Brain pericyte (primary cell): ENCODE data around the gene SUN1.
"Not testable (repeated sequence)": the region's sequence is repeated elsewhere in the genome, so short reads cannot be mapped to it uniquely, and the experiment has no call there.

ENCODE experiments used
- DNase-seq: peaks from one replicate; pipeline ENCODE4 v3.0.0-alpha.2; 2012; ENCODE audit warnings: low read depth, low spot score

Gene SUN1

GRCh38 chr7:835021-835420 lies 2.7 kb downstream of the SUN1 start:
- DNase-seq = no peak

DNA sequence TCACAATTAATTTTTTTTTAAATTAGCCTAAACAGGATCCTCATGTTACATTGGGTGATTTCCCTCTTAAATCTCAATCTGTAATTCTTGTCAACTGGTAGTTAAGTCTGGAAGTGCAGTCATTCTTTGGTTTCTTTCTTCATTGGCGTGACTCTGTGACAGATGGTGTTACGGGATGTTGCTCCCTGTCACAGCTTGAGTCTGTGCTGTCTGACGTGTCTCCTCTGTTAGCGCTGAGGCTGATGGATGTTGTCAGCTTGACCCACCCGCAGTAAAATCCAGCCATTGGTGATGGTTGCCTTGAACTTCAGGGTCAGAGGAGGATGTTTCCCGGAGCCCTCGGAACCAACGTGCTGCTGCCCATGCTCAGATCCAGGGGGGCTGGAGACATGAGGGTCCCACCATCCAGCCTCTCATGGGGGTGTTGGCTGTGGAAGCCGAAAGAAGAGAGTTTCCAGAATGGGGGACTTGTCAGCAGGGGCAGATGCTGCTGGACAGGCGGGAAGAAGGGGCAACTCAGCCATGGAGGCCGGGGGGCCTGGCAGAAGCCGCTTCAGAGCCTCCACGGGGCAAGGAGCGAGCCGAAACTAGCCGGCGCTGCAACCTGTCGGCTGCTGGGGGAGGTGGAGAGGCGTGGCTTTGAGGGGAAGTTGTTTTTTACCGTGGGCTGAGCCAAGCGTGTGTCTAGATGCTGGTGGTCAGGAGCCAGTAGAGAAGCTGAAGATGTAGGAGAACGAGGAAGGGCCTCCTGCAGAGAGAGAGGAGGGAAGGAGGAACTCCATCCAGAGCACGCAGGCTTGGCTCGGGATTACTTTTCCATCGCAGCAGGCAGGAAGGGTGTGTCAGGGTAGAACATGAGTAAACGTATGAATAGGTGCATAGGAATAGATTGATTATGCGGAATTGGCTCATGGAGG lies 3.5 kb downstream of the SUN1 start:
- DNase-seq = no peak

DNA sequence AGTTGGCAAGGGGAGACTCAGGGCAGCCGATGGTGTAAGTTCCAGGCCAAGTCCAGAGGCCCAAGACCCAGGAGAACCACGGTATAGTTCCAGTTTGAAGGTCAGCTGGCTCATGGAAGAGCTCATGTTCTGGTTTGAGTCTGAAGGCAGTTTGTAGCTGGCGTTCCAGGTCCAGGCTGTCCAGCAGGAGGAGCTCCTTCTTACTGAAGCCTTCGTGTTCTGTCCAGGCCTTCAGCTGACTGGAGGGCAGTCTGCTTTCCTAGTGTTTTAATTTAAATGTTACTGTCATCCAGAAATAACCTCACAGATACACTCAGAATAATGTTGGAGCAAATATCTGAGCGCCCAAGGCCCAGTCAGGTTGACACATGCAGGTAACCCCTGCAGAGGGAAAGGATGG lies 4.2 kb downstream of the SUN1 start:
- DNase-seq = no peak

DNA sequence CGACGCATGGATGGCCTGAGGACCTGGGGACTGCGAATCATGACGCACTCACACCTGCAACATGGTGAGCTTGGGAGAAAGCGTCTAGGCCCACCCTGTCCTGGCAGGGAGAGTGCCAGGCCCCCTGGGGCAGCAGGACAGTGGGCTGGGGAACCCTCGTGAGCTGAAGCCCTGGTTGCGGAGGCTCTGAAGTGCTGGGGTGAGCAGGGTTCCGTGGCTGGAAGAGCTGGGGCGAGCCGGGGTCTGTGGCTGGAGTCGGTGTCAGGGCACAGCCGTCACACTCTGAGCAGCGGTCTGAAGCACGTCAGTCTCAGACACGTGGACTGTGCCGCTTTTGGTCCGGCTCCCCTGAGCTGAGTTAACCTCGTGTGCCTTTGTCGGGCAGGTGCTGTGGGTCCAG lies 4.7 kb downstream of the SUN1 start:
- DNase-seq = no peak

- DNase-seq = no peak
Measured at GRCh38 chr7:840001-840600, 7.8 kb downstream of the SUN1 start.

DNA sequence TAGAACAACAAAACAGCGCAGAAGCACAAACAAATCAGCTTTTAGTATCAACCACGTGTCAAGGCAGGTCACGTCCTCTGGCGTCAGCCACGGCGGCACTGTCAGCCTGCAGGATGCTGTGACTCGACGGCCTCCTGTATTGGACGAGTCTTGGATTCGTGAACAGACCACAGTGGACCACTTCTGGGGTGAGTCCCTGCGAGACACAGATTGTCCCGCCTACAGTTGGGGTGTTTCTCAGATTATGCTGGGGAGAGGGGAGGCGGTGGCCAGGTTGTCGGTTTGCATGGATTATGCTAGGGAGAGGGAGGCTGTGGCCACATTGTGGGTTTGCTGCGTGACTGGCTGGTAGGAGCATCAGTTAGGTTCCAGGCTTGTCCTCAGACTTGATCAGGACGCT lies 9.7 kb downstream of the SUN1 start:
- no peak for DNase-seq

DNA sequence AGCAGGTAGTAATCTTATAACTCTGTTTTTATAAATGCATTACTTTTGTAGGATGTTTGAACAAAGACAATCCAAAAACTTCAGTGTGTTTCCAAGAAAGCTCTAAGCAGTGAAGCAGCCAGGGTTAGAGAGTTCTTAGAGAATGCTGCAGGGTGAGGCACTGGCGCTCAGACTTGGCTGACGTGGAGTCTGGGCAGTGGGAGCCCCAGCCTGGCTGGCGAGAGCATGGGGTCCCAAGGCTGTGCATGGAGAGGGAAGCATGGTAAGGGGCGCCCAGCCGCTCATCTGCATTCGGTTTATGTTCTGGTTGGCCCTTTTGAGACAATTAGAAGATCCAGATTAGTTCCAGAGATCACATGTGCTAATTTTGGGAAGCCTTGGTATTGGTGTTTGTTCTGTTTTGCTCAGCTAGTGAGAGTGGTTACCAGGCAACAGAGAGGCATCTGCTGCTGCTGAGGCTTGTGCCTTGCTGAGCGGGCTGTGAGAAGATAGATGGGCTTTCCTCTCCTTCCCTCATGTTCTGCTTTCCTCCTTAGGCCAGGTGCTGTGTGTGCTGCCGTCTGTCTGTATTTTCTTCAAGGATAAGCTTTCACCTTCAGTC lies 10.3 kb downstream of the SUN1 start:
- DNase-seq = no peak

DNA sequence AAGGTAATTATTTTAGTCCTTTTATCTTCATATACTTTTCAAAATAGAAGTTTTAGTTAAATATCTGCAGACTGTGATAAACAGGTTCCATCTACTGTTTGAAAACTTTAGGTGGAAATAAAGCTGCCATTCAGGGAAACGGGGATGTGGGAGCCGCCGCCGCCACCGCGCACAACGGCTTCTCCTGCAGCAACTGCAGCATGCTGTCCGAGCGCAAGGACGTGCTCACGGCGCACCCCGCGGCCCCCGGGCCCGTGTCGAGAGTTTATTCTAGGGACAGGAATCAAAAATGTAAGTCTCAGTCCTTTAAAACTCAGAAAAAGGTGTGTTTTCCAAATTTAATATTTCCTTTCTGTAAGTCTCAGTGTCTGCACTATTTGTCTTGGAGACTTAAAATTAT lies 11.0 kb downstream of the SUN1 start:
- DNase-seq = no peak

DNA sequence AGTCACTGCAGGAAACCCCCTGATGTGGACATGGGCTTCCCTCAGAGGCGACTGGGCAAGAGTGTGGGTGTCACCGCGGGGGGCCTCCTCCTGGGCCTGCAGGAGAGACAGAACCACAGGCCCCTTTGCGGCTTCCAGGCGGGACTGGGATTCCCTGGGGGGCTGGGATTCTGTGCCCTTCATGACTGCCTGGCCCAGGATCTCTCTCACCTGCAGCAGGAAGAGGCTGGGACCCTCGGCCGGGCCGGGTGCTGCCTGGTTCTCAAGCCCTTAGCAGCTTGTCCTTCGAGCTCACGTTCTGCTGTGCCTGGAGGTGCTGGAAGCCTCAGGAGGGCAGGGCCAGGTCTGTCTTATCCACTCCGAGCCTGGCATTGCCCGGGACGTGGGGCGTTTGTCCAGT lies 11.8 kb downstream of the SUN1 start:
- DNase-seq = no peak

DNA sequence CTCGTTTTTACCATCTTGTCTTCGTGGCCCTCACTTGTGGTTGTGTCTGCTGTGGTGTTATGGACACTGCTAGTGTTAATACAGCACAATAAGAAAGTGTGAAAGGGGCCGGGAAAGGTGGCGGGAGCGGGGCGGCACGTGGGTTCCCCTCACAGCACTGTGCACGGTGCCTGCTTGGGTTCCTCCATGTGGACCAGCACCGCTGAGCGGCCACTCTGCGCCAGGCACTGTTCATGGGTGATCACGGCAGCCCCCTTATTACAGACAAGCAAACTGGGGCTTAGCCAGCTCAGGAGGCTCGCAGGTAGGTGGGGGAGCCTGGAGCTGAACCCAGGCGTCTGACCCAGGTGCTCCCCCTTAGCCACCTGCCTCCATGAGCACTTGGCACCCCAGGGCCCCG lies 12.2 kb downstream of the SUN1 start:
- no peak for DNase-seq

GRCh38 chr7:845091-845490 lies 12.8 kb downstream of the SUN1 start:
- DNase-seq = no peak

GRCh38 chr7:845731-846130 lies 13.5 kb downstream of the SUN1 start:
- DNase-seq = no peak

DNA sequence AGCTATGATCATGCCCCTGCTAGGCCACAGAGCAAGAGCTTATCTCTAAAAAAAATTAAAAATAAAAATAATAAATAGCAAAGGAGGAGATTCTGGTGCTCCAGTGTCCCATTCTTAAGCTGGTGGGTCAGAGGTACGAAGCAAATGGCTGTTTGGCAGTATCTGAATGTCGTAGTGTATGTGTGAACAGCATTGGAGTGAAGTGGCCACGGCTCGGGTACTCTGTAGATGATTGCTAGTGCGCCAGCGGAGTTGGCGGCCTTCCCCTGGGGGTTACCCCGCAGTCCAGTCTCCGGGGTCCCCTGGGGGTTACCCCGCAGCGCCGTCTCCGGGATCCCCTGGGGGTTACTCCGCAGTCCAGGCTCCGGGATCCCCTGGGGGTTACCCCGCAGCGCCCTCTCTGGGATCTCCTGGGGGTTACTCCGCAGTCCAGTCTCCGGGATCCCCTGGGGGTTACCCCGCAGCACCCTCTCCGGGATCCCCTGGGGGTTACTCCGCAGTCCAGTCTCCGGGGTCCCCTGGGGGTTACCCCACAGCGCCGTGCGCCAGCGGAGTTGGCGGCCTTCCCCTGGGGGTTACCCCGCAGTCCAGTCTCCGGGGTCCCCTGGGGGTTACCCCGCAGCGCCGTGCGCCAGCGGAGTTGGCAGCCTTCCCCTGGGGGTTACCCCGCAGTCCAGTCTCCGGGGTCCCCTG lies 14.8 kb downstream of the SUN1 start:
- DNase-seq = not testable (repeated sequence)

DNA sequence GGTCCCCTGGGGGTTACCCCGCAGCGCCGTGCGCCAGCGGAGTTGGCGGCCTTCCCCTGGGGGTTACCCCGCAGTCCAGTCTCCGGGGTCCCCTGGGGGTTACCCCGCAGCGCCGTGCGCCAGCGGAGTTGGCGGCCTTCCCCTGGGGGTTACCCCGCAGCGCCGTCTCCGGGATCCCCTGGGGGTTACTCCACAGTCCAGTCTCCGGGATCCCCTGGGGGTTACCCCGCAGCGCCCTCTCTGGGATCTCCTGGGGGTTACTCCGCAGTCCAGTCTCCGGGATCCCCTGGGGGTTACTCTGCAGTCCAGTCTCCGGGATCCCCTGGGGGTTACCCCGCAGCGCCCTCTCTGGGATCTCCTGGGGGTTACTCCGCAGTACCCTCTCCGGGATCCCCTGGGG lies 15.5 kb downstream of the SUN1 start:
- not testable (repeated sequence) for DNase-seq

DNA sequence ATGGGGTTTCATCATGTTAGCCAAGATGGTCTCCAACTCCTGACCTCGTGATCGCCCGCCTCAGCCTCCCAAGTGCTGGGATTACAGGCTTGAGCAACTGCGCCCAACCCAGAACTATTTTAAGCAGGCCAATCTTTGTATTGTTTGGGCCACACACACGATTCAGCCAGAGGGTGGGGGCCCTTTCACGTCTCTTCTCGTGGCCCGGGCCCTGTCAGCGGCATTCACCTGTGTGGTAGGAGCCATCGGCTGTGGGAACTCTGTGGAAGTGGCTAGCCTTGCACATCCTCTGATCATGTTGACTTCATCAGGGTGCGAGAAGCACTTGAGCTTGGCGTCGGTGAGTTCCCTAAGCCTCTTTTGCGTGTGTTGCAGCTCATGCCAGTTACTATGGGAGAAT lies 16.9 kb downstream of the SUN1 start:
- DNase-seq = no peak

DNA sequence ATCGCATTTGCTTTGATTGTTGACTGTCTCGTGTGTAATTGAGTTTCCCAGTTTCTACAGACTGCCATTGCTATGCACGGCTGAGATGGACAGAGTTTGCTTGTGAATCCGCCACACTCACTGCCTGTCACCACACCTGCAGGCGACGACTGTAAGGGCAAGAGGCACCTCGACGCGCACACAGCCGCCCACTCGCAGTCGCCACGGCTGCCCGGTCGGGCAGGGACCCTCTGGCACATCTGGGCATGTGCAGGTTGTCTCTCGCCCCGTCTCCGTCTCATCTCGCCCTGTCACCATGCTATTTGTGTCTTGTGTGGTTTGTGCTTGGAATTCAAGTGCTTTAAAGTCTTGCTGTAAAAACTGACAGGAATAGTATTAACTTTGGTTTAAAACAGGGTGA lies 17.5 kb downstream of the SUN1 start:
- no peak for DNase-seq

- no peak for DNase-seq
Measured at GRCh38 chr7:851204-851603, 18.9 kb downstream of the SUN1 start.

GRCh38 chr7:853366-854117 lies 21.3 kb downstream of the SUN1 start:
- no peak for DNase-seq

DNA sequence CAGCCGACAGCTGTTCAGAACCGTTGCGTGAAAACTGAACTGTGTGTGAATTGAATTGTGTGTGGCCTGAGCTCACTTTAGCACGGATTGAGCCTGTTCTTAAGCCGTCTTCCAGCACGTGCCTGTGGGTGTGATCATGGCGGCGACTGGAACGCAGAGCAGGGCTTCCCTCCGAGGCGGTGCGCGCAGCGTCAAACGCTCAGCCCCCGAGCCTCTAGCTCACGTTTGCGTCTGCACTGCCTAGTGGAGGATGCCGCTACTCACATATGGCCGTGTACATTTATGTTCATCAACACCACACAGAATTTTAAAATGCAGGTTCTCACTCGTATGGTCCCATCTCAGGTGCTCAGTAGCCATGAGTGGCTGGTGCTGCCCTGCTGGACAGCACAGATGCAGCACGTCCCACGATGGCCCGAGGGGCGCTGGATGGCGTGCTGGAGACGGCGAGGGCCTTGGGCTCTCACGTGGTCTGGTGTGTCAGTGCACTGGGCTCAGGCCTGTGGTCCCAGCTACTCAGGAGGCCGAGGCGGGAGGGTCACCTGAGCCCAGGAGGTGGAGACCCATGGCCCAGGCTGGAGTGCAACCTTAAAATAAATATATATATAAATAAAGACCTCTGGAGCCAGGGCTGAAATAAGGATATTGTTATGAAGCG lies 22.0 kb downstream of the SUN1 start:
- DNase-seq = no peak

DNA sequence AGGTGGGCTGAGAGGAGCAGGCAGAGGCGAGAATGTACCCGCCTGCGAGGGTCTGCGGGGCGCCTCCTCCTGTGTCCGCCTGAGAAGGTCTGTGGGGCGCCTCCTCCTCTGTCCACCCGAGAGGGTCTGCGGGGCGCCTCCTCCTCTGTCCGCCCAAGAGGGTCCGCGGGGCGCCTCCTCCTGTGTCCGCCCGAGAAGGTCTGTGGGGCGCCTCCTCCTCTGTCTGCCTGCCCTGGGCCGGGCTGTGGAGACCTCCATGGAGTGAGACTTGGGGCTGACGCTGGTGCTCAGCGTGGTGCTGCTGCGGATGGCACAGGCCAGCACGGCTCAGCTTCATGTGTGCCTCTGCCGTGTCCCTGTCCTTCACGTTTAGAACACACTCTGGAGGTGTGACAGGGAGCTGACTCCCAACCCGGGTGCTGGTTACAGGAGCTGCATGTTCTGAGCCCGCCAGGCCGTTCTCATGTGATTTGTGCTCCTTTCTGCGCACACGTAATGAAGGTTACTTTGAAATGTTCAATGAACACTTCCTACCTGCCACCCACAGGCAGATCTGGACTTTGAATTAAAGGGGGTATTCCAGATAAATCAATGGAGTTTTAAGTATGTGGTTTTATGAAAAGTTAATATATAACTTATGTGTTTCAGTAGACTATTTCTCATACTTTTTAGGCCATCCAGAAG lies 23.6 kb downstream of the SUN1 start:
- DNase-seq = no peak
